HG02885 (cell line): ENCODE measurements around the gene XBP1.
"Not testable (repeated sequence)": the region's sequence is repeated elsewhere in the genome, so short reads cannot be mapped to it uniquely, and the experiment has no call there.

Experiments used
- ATAC-seq: cut with Tn5 transposase; IDR thresholded peaks from one replicate; pipeline ENCODE4 v1.9.1; 2021; ENCODE audit warnings: mild to moderate bottlenecking; ENCODE audit not compliant: unreplicated experiment, poor library complexity

The XBP1 gene

DNA sequence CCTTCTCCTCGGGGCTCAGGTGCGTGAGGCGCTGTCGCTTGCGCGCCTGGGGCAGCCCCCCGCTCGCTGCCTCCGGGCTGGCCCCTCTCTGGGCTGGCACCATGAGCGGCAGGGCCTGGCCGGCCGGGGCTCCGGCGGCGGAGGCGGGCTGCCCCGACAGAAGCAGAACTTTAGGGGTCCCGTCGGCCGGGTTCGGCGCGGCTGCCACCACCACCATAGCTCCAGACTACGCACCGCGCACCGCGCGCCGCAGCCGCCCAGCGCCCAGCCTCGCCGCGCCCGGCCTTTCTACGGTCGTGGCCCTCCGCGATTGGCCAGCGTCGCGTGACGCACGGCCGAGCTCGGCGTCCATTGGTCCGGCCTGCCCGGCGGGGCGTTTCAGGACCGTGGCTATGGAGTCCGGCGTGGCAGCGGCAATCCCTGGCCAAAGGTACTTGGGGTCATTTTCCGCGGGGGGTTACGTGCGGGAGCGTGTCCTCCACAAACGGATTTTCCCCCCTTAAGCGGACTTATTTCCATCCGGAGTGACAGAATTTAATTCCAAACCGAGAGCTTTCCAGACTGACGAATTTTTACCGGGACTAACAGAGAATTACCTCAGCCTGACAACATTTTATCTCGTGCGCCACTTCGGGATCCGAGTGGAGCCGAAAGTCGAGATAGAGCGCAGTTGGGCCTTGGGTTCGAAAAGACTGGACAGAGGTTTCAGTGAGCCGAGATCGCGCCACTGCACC is at the start of gene XBP1:
XBP1 (minus strand) TSS at position 262 of the 734 bp plus-strand sequence.
- peak; percentile 90 for ATAC-seq

DNA sequence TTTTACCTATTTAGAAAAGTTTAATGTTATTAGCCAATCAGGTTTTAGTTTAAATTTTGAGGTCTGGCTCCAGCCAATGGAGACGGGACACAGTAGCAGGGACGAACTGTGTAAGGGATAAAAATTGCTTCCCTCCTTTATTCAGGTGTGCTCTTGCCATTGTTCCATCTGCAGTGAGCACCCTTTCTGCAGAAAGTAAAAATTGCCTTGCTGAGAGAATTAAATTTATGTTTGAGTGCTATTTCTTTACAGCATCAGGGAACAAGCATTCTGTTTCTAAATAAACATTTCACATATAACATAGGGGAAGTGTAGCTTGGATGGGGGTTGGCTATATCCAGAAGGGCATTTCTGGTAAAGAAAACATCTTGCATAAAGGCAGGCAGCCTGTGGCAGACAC is 46.6 kb upstream of the XBP1 start:
- ATAC-seq = no peak

- not testable (repeated sequence) for ATAC-seq
These were observed 43.9 kb upstream of the XBP1 start for GRCh38 chr22:28844277-28844676.

DNA sequence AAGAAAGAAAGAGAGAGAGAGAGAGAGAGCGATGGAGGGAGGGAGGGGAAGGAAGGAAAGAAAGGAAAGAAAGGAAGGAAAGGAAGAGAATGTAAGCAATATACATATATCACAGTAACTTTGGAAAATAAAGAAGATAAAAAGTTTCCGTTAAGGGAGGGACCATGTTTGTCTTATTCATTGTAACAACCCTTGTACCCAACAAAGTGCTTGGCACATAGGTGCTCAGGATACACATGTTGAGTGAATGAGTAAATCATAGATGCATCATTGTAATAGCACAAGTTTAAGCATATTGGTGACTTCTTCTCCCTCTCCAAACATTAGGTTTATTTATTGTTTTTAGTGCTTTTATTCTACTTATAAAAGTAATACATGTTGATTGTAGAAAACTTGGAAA is 43.3 kb upstream of the XBP1 start:
- no peak for ATAC-seq

- no peak for ATAC-seq
These were observed 40.7 kb upstream of the XBP1 start for GRCh38 chr22:28841111-28841510.

GRCh38 chr22:28838971-28839370 is 38.6 kb upstream of the XBP1 start:
- ATAC-seq = no peak

DNA sequence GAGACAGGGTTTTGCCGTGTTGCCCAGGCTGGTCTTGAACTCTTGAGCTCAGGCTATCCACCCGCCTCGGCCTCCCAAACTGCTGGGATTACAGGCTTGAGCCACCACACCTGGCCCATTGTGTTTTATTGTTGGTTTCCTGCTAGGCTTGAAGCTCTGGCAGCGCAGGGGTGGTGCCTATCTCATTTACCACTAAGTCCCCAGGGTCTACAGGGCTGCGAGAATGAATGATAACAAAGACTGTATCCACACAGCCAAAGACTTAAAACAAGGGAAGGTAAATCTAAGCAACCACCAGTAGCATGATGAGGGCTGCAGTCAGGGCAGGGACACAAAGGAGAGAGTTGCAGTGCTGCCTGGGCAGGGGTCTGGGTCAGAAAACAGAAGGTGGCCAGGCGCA is 37.3 kb upstream of the XBP1 start:
- no peak for ATAC-seq

DNA sequence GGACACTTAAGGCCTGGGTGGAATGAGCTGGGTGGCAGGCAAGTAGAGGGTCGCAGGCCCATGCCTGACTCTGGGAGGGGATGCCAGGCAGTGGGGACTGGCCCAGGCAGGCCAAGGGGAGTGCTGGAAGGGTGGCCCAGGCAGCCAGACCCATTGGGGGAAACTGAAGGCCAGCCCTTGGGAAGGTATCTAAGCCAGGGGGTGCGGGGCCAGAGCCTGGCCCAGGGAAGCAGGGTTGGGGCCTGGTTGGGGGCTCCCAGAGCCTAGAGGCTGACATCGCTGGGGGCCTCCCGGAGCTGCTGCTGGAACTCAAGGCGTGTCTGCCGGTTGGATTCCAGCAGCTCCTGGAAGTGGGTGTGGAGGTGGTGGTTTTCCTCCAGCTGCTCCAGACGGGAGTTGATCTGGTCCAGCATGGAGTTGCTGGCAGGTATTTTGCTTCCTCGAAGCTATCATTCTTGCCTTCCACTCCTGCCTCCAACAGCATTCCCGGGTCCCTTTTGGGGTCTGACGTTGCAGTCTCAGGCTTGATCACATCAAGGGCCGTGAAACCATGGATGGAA is 35.3 kb upstream of the XBP1 start:
- ATAC-seq = no peak

DNA sequence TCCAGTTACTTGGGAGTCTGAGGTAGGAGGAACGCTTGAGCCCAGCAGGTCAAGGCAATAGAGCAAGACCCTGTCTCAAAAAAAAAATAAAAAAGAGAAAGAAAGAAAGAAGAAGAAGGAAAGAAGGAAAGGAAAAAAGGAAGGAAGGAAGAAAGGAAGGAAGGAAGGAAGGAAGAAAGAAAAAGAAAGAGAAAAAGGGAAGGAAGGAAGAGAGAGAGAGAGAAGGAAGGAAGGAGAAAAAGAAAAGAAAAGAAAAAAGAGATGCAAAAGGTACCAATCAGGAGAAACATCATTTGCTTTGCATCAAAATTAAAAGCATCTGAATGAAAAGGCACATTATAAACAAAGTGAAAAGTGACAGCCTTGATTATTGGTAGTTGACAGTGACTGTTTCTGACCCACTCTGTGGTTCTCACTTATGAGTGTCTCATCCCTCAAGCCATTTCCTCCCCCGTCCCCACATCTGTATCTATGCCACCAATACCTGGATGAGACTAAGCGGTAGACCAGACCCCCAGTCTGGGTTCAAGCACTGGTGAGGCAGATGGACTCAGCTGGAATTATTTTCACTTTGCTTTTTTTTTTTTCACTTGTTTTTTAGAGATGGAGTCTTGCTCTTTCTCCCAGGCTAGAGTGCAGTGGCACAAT is 33.0 kb upstream of the XBP1 start:
- ATAC-seq = no peak

GRCh38 chr22:28832731-28833130 is 32.4 kb upstream of the XBP1 start:
- ATAC-seq = no peak

GRCh38 chr22:28831140-28832072 is 31.0 kb upstream of the XBP1 start:
- ATAC-seq = no peak

DNA sequence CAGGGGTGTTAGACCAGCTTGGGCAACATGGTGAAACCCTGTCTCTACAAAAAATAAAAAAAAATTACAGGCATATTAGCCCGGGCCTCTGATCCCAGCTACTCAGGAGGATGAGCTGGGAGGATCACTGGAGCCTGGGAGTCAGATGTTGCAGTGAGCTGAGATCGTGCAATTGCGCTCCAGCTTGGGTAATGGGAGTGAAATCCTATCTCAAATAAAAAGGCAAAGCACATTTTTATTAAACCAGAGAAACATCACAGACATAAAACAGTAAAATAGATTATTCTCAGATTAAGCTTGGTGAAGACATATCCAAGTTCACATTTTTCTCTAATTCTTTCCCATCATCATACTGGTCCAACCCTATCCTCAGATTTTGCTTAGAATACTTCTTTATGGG is 30.1 kb upstream of the XBP1 start:
- no peak for ATAC-seq

DNA sequence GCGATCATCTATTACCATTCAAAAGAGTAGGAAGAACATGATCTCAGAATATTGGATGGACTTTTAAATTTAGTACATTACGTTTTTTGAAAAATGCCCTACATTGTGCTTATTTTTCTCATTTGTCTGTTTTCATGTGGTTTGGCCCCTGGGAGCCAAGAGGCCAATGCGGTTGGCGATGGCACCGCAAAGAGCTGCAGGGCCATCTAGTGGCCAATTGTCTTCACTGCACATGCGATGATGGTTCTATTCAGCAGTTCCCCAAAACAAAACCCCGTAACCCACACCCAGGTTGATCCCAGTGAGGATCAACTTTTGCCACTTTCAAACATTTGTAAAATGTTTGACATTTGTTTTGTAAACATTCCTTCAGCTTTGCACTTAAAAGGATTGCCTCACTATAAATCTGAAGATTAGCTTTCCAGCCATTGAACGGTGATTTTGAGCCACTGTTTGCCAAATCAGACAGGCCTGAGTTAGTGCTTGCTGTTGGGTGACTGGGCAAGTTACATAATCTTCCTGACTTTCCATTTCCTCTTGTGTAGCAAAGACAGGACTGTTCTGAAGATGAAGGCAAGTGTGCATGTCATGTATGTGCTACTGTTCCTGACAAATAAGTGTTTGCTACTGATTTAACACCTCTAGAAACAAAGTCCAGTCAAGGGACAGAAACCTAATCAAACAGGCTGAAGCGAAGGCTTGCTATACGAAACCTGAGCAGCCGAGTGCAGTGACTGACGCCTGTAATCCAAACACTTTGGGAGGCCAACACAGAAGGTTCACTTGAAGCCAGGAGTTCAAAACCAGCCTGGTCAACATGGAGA is 29.2 kb upstream of the XBP1 start:
- peak; percentile 49 for ATAC-seq

- ATAC-seq = no peak
These were observed 26.6 kb upstream of the XBP1 start for GRCh38 chr22:28826921-28827320.

DNA sequence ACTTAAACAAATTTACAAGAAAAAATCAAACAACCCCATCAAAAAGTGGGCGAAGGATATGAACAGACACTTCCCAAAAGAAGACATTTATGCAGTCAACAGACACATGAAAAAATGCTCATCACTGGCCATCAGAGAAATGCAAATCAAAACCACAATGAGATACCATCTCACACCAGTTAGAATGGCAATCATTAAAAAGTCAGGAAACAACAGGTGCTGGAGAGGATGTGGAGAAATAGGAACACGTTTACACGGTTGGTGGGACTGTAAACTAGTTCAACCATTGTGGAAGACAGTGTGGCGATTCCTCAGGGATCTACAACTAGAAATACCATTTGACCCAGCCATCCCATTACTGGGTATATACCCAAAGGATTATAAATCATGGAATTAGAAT is 26.1 kb upstream of the XBP1 start:
- not testable (repeated sequence) for ATAC-seq

DNA sequence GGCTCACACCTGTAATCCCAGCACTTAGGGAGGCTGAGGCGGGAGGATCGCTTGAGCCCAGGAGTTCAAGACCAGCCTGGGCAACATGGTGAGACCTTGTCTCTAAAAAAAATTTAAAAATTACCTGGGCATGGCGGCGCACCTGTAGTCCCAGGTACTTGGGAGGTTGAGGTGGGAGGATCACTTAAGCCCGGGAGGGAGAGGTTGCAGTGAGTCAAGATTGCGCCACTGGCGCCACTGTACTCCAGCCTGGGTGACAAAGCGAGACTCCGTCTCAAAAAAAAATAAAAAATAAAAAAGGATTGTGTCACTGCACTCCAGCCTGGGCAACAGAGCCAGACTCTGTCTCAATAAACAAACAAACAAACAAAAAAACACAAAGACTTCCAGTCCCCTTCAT is 24.1 kb upstream of the XBP1 start:
- not testable (repeated sequence) for ATAC-seq

DNA sequence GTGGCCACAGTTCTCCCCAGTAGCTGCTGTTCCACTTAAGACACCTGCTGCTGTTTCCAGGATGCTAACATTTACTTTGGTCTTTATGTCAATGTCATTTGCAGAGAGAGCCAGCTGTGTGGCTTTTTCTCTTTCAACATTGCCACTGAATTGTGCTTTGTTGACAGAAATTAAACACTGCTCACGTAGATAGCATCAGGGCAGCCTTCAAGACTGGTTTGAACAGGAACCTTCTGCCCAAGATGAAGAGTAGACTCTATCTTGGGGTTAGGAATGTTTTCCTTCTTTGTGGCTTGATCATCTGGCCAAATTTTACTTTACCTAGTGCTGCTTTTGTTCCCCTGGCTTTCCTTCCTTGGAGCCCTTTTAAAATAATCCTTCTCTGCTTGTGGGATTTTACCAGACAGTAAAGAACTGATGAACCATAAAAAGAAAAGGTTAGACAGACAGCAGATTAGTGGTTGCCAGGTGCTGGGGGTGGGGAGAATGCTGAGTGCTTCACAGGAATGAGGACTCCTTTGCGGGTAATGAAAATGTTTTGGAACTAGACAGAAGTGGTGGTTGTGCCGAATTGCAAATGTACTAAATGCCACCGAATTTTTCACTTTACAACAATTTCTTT is 22.7 kb upstream of the XBP1 start:
- no peak for ATAC-seq

GRCh38 chr22:28821452-28821851 is 21.1 kb upstream of the XBP1 start:
- no peak for ATAC-seq

DNA sequence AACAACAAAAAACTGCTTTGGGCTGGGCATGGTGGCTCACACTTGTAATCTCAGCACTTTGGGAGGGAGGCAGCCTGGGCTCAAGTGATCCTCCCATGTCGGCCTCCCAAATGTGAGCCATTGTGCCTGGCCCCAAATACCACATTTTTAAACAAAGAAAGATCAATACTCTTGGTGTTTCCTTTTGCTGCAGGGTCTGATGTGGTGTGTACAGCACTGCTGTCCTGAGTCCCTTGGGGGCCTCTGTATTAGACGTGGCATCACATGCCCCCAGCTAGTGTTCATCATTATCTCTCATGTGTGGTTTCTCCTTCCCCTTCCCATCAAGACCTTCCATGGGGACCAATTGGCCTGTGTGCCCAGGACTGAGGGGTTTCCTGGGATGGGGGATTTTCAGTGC is 20.5 kb upstream of the XBP1 start:
- ATAC-seq = no peak
